ELF-1 (cell line): ENCODE data around the gene TBC1D22A.

Experiments used
- DNase-seq: peaks from one replicate; pipeline ENCODE4 v3.0.0-alpha.2; 2016; ENCODE audit warnings: low read depth, low spot score

TBC1D22A gene

DNA sequence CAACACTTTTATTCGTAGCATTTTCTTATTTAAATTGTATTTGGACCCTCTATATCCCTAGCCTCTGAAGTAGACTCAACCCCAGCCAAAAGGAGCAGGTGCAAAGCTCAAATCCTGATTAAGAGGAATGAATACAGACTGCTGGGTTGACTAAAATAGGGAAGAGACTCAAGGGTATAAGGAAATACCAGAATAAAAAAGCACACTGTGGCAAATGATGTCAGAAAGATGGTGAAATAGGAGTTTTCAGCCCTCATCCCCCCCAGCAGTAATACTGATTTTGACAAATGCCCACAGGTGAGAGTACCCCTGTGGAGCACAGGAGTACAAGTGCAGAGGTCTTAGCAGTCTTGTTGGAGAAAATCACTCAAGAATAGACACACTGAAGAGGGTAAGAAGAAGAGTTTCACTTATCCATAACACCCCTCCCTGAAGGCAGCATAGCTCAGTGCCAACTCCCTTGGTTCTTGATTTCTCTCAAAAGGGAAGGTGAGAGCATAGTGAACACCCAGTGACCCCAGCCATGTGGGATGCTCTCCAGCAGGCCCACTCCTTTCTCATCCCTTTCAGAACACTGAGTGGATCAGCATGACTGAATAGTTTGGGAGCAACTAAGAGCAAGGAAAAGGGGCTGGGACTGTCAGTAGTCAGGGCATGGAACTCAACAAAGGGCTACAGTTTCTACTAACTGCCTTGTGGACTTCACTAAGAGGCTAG is 71.7 kb downstream of the TBC1D22A start:
- no peak for DNase-seq

DNA sequence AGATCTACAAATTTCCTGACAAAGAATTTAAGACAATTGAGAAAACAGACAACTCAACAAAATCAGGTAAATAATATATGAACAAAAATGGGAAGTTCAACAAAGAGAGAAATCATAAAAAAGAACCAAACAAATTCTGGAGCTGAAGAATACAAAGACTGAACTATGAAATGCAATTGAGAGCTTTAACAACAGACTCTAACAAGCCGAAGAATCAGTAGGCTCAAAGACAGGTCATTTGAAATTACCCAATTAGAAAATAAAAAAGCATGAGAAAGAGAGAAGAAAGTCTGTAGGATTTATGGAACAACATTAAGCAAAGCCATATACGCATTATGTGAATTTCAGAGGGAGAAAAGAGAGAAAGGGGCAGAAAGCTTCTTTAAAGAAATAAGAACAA is 72.8 kb downstream of the TBC1D22A start:
- DNase-seq, result no peak

DNA sequence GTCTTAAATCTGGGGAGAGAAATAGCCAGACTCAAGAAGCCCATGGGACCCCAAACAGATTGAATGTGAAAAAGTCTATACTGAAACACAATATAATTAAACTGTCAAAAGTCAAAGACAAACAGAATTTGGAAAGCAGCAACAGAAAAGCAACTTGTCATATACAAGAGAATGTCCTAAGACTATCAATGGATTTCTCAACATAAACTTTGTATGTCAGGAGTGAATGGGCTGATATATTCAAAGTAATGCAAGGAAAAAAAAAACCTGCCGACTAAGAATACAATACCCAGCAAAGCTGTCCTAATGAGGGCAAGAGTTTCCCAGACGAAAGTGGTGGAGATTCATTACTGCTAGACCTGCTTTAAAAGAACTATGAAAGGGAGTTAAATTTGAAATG is 73.2 kb downstream of the TBC1D22A start:
- no peak for DNase-seq

DNA sequence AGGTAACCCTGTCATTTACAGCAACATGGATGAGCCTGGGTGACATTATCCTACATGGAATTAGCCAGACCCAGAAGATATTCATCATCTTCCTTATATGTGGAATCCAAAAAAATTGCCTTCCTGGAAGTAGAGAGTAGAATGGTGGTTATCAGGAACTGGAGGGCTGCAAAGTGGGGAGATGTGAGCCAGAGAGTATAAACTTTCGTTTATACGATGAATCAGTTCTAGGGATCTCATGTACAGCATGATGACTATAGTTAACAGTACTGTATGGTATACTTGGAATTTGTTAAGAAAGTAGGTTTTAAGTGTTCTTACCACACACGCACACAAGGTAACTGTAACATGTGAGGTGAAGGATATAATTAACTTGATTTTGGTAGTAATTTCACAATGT is 79.1 kb downstream of the TBC1D22A start:
- DNase-seq, result no peak

DNA sequence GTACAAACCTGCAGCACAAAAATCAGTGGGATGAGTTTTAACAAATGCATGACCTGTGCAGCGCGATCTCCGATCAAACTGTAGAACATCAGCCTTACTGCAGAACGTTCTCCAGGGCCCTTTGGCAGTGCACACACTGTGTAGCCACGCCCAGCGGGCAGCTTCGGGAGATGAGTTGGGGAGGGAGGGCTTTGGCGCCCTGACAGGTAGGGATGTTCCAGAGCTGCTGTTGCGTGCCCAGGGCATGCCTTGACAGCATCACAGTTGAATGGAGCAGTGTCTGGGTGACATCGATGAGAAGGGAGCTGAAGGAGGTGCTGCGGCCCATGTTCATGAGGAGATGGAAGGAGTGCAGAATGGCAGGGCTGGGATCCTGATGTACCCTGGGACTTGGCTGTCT is 80.2 kb downstream of the TBC1D22A start:
- no peak for DNase-seq

DNA sequence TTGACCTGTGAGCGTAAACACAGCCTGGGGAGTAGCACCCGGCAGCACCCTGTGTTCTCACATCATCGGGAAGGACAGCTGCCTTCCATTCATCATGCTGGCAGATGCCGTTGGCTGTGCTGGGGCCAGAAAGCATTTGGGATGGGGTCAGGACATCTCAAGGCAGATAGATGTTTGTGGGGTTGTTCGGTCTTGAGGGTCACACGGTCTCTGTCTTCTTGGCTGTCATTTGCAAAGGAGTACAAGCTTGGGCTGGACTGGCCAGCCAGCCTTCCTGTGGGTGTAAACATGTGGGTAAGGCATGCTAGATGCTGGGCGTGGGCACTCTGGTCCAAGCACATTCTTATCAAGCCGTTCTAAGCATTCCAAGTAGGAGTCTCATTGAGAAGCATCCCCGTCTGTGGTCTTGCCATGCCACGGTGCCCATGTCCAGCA is 81.4 kb downstream of the TBC1D22A start:
- no peak for DNase-seq

DNA sequence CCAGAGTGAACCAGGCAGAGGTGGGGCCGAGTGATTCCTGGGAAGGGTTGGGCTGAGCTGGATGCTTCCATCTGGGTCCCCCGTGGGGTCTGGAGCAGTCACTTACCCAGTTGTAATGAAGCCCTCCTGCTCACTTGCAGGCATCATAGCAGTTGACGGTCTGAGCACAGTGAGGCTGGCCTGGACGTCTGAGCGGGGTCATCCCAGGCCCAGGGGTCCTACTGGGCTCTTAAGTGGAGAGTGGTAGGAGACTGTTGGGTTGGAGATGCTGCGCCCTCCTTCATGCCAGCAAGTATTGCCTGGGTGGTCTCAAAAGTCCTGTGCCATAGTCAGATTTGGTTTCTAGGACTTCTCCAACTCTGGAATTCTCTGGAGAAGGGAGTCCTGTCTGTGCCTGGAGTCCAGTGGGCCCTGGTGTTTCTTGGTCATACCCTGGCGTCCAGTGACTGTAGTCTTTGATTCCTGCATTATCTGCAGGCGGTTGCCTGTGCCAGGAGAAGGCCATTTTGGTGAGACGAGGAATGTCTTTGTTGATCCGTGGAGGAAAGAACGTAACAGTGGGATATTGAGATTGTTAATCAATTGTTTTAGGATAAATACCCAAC is 82.3 kb downstream of the TBC1D22A start:
- no peak for DNase-seq

DNA sequence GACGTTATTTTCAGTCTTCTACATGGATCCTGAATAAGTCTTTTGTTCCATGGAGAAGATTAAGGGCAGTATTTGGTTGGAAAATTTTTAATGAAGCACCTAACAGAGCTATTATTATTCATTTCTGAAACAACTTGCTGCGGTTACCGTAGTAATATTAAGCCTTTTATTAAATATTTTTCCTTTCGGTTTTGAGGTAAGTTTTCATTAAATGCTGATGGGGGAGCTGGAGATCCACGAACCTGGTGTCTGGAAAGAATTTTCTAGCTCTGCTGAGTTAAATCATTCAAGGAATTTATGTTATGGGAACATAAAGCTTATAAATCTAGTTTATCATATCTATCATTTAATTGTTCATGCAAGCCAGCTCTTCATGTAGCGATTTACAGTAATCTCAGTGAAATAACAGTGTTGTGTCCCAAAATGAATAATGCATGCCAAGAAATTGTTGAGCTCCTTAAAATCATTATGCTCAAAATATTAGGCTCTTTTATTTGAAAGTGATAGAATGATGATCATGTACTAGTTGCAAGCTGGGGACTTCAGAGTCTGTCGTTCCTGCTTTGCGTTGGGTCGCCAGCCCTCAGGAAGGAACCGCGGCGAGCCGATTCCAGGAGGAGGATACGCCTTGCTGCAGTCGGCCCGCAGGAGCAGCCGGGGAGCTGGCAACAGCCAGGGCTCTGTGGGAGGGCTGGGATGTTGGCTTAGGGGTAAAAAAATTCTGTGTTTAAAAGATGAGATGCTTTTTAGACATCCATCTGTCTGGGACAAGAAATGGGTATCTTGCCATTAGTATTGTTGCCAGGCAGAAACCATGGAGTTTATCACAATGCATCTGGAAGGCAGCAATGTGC is 83.1 kb downstream of the TBC1D22A start:
- DNase-seq, result no peak

DNA sequence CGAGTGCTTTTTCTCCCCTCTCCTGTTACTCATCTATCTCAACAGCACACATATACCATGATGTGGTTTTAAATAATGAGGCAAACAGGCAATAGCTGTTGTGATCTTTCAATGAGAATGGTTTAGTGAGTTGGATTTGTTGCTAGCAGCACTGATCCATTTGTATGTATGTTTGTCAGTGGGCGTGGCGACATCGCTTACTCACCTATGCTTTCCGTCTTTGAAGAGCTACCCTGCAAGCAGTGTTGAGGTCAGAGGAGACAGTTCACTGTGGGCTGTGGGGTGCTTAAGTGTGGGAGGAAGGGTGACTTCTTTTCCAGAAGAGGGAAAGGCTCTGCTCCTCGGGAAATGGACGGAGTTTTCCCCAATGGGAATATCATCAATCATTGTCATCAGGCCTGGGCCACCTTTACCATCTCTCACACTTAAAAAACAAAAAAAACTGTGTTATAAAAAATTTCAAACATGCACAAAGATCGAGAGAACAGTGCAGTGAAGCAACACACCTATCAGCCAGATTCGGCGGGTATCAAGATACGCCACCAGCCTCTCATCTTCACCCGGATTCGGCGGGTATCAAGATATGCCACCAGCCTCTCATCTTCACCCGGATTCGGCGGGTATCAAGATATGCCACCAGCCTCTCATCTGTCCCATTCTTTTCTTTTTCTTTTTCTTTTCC is 83.8 kb downstream of the TBC1D22A start:
- no peak for DNase-seq

DNA sequence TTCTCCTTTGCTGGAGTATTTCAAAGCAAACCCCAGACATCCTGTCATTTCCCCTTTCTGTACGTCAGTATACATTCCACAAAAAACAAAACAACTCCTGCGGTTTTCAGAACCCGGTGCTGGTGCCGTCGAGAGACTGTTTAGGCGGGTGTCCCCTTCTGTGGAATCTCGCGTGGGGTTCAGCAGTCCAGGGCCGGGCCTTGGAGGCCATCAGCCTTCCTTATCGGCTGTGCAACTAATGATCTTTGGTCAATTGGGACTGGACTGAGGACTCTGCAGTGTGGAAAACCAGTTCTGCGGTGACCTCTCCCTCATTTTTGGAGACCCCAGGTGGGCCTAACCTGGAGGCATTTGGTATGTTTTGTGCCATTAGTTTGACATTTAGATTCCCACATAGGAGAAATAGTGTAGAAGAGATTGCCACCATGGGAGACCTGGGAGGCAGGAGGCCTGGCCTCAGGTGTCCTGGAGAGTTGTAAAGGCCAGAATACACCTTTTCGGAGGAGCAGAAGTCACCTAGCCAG is 84.4 kb downstream of the TBC1D22A start:
- no peak for DNase-seq

DNA sequence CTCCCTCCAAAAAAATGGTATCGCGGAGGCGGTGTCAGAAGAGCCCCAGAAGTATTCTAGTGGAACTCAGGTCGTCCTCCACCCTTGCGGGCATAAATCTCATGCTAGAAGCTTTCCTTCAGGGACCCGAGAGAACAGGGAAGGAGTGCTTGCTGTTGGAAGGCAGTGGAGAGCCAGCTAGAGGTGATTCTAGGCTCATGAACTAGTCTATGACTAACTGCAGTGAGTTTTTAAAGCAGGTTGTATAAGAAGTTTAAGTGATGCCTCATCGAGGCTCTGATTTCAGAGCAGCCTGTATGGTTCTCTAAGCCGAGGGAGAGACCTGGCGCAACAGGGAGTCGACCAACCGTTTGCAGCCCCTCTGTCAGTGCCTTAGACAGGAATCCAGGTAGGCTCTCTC is 85.7 kb downstream of the TBC1D22A start:
- DNase-seq, result no peak

DNA sequence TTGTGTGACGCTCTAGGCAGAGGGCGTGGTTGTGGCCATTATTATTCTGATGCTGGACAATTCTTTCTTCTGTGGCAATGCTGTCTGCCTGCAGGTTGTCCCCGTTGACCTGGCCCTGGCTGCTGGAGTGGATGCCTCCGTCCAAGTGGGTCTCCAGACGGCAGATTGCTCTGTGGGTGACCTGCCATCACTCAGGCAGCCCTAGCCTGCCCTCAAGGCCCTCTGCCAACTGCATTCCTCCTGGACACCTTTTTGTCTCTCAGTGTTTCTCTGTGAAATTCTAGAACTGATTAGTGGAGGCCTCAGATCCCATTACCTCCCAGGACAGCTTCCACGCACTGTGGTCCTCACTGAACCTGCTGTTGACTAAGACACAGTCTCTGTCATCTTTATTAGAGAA is 86.7 kb downstream of the TBC1D22A start:
- no peak for DNase-seq

DNA sequence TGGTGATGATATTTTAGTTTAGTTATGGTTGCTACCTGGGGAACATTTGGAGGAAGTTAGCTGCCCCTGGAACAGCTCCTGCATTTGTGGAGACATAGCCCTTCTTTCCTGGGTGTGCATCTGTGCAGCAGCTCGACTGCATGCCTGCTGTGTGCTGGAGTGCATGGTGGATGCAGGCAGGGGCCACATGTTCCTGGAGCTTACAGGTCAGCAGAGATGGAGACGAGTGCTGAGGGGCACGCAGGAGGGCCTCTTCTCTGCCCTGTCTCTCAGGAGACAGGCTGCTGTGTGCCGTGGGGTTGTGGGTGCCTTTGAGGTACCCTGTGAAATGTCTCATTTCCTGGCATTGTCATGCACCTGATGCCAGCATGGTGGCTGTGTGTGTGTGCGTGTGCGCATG is 87.5 kb downstream of the TBC1D22A start:
- no peak for DNase-seq

DNA sequence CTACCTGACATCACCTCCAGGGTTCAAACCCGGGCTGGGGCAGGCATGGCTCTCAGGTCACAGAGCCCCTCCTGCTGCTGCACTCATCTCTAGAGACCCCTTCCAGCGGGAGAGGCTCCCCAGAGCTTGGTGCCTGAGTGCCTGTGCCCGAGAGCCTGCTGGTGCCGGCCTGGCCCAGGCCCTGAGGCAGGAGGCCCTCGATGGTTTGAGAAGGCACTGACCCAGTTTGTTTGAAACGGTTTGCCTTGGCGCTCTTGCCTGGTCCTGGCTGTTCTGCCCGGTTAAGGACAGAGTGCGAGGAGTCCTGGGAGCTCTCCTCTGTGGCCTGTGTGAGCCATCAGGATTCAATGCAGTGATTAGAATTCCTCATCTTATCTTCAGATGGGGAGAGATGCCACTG is 88.9 kb downstream of the TBC1D22A start:
- no peak for DNase-seq

DNA sequence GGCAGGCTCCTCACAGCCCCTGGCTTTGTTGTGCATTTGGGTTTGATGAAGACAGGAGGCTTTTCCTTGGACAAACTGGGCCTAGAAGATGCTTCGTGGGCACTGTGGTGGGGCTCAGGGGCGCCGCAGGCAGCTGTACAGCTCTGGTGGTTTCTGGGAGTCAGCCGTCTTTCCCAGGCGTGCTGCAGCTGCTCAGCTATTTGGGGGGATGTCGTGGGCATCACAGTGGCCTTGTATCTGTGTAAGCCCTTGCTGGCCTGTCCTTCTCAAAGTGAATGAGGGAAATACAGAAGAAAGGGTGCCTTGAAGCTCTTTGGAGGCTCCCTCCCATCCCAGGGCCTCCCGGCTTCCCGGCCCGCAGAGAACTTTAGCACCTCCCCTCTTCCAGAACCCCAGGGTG is 89.5 kb downstream of the TBC1D22A start:
- DNase-seq, result no peak

DNA sequence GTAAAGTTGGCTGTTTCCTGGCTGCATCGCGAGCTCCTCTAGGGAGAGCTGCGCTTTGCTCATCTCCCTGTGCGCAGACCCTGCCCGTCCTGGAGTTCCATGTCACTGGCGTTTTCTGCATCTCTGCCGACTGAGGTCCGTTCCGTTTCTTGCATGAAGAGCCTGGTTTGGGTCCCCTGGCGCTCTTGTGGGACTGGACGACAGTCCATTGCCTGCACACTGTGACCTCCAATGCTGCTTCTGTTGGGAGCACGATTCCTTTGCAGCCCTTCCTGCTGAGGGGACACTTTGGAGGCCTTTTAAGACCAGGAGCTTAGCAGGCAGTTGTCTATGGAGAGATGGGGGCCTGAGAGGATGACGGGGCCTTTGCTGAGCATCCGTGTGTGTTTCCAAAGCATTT is 90.3 kb downstream of the TBC1D22A start:
- no peak for DNase-seq

DNA sequence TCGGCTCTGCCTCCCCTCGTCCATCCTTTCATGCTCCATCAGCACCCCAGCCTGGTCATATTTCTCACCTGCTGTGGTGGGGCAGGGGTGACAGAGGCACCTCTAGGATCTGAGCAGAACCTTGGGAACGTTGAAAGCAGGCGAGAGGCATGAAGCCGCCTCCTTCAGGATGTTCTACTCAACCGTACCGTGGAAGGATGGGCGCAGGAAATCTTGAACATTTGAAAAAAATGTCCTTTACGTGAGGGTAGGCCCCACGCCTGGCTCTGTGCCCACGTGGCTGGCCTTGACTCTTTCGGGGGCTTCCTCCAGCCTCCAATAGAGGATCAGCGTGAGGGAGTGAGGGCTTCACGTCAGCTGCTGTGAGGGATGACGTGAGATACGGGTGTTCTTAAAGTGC is 90.7 kb downstream of the TBC1D22A start:
- no peak for DNase-seq

DNA sequence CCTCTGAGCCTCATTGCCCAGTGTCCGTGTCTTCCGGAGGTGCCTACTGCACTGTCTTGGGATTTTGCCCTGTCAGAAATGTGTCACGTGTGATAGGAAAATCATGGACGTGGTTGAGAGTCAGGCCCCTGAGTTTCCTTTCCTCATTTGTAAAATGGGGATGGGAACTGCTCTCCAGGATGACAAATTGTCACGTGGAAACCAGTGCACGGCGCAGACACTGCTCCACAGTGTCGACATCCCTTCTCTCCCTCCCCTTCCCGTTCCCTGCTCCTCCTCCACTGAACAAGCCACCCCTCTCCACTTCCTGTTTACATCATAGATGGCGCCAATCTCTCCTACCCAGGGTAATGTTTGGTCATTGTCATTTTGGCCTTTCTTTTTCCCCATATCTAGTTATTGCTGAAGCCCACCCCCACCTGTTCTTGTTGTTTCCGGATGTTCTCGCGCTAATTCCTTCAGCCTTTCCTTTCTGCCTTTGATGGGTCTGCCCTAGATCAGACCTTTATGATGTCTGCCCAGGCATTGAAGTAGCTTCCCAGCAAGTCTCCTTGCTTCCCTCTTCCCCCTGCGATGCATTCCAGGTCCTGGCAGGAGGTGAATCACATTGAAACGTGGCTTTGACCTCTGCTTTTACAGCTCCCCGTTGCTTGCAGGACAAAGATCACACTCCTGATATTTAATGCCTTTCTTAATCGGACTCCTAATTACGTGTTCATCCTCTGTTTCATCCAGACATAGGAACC is 91.8 kb downstream of the TBC1D22A start:
- DNase-seq, result no peak

DNA sequence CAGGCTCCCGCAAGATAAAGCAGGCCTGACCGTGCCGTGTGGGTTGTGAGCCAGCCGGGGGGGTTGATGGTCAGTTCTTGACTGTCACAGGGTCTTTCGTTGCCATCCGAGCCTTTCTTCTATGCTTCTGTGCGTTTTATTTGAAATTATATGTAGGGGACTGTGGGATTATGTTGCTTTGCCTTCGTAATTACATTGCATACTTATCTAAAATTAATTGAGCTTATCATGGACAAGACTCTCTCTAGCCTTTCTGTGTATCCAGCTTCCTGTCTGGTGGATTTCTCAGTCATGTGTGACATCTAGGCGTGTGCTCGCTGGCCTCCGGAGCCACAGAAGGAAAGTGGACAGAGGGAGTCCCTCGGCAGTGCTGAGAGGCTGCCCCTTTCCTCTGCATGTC is 93.2 kb downstream of the TBC1D22A start:
- no peak for DNase-seq

DNA sequence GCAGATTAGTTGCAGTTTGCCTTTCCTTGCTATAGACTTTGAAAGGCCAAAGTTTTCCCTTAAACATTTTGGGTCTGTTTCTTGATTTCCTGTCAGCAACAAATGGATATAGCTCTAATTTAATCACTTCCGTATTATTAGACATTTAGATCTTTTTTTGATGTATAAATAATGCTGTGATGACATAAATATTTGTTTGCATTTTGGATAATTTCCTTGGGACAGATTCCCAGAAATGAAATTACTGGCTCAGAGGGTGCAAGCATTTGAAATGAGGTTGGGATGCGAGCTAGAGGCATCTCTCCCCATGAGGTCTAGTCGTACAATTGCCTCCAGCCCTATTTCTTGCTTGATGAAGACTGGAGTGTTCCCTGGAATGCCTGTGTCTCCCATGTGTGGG is 94.2 kb downstream of the TBC1D22A start:
- no peak for DNase-seq
